ENCODE results near the gene GPAT3. TPM values are rescaled to one million over a fixed set of nuclear protein-coding genes. Genes with fewer than 3 reads are reported as not detected.

GPAT3 gene
- total and polyA plus RNA-seq, 7 donors = 4.6 to 23.1 (median 13.0) TPM

DNA sequence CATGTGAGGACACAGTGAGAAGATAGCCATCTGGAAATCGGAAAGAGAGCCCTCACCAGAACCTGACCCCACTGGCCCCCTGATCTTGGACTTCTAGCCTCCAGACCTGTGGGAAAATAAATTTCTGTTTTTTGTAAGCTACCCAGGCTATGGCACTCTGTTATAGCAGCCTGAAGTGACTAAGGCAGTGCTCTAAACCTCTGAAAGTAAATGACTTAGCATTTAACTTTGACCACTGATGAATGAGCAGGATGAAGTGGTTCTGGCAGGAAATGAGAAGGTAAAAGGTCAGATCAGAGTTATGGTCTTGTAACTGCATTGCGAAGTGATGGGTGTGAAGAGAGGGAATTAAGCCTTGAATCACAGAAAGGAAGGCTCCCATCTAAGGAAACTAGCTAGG, 17.0 kb downstream of the GPAT3 start:
- Histone ChIP-seq H3K4me3 (no peak overlapping the region), H3K27ac (no peak overlapping the region), H3K36me3 (no peaks in the 10 kb centered on the region), H3K27me3 (no peaks in the 10 kb centered on the region), H3K4me1 (peaks cover 0 to 11% (median 9%) of the 10 kb centered on the region in 4 donors), H3K9me3 (no peaks in the 10 kb centered on the region)
- TF ChIP-seq POLR2A (IDR thresholded peaks at IDR 0.05) (no peak), POLR2AphosphoS5 (IDR thresholded peaks at IDR 0.05) (no peak), EP300 (IDR thresholded peaks at IDR 0.05) (no peak)
- TF ChIP-seq, protein P1, sequence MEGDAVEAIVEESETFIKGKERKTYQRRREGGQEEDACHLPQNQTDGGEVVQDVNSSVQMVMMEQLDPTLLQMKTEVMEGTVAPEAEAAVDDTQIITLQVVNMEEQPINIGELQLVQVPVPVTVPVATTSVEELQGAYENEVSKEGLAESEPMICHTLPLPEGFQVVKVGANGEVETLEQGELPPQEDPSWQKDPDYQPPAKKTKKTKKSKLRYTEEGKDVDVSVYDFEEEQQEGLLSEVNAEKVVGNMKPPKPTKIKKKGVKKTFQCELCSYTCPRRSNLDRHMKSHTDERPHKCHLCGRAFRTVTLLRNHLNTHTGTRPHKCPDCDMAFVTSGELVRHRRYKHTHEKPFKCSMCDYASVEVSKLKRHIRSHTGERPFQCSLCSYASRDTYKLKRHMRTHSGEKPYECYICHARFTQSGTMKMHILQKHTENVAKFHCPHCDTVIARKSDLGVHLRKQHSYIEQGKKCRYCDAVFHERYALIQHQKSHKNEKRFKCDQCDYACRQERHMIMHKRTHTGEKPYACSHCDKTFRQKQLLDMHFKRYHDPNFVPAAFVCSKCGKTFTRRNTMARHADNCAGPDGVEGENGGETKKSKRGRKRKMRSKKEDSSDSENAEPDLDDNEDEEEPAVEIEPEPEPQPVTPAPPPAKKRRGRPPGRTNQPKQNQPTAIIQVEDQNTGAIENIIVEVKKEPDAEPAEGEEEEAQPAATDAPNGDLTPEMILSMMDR (IDR thresholded peaks at IDR 0.05) = no peak
- intact Hi-C loops (cut with DNase I) = no loop called here
- WGBS, 2 donors = 41 to 52% methylated on average over 2 of the region's 2 CpGs
- no peak for DNase-seq

DNA sequence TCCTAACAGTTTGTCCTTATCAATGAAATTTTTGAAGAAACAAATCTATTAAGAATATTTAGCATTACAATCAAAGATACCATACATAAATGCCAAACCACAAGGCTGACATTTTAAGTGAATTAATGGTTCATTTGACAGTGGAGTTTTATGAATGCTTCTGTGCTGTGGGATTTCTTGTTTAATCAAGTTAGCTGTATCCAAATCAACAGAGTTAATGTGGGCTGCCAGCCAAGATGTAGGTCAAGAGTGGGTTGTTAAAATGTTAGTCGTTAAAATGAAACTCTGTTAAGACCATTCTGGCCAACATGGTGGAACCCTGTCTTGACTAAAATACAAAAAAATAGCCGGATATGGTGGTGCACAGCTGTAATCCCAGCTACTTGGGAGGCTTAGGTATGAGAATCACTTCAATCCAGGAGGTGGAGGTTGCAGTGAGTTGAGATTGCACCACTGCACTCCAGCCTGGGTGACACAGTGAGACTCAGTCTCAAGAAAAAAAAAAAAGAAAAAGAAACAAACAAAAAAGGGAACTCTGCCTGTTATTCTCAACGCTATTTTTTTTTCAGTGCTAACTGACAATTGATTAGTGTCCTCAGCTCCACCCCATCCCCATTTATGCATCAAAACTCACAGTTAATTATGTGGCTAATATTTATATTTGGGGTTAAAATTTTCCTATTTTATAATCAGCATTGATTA, 20.2 kb downstream of the GPAT3 start:
- Histone ChIP-seq H3K27me3 (no peaks in the 10 kb centered on the region), H3K9me3 (no peaks in the 10 kb centered on the region), H3K4me1 (peaks cover 0 to 18% (median 9%) of the 10 kb centered on the region in 4 donors), H3K36me3 (no peaks in the 10 kb centered on the region), H3K4me3 (no peak overlapping the region), H3K27ac (no peak overlapping the region)
- TF ChIP-seq POLR2AphosphoS5 (IDR thresholded peaks at IDR 0.05) = no peak
- no peak for TF ChIP-seq POLR2A (IDR thresholded peaks at IDR 0.05)
- no peak for TF ChIP-seq EP300 (IDR thresholded peaks at IDR 0.05)
- TF ChIP-seq, protein P1 (IDR thresholded peaks at IDR 0.05) = no peak
- DNase-seq = no peak
- 43 to 61% methylated on average over 3 of the region's 3 CpGs for WGBS, 2 donors
- intact Hi-C loops (cut with DNase I) = no loop called here

DNA sequence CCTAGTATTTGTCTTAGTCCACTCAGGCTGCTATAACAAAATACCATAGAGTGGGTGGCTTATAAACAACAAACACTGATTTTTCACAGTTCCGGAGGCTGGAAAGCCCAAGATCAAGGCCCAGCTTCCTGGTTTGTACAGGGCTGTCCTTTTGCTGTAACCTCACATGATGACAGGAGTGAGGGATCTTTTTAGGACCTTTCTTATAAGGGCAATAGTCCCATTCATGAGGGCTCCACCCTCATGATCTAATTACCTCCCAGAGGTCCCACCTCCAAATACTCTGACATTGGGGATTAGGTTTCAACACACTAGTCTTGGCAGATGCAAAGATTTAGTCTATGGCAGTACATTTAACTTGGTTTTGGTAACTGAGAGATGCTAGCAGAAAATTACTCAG, 20.9 kb downstream of the GPAT3 start:
- Histone ChIP-seq H3K36me3 (no peaks in the 10 kb centered on the region), H3K4me1 (peaks cover 0 to 23% (median 9%) of the 10 kb centered on the region in 4 donors), H3K27me3 (no peaks in the 10 kb centered on the region), H3K4me3 (no peak overlapping the region), H3K9me3 (no peaks in the 10 kb centered on the region), H3K27ac (no peak overlapping the region)
- intact Hi-C loops (cut with DNase I) = no loop called here
- no peak for DNase-seq
- TF ChIP-seq, protein P1 (IDR thresholded peaks at IDR 0.05) = no peak
- TF ChIP-seq POLR2AphosphoS5 (IDR thresholded peaks at IDR 0.05) (no peak), POLR2A (IDR thresholded peaks at IDR 0.05) (no peak), EP300 (IDR thresholded peaks at IDR 0.05) (no peak)
- 86 to 89% methylated on average over 1 of the region's 1 CpG for WGBS, 2 donors

DNA sequence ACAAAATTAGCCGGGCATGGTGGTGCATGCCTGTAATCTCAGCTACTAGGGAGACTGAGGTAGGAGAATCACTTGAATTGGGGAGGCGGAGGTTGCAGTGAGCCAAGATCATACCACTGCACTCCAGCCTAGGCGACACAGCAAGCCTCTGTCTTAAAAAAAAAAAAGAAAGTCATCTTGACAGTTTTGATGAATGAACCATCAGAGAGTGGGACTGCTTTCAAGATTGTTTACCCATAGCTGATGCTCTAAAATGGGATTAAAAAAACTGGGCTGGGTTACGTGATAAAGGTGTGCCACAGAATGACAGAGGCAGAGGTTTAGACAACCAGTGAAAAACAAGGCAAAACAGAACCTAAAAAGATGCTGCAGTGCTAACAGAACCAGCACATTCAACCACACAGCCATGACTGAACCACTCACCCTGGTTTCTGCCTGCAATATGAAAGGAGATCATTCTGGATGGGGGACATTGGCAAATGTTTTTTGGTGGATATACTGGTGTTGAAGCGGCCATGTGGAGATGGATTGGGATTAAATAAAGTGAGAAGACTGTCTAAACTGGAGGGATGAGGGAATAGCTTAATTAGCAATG, 22.2 kb downstream of the GPAT3 start:
- WGBS, 2 donors = 94 to 96% methylated on average over 5 of the region's 5 CpGs
- intact Hi-C loops (cut with DNase I) = no loop called here
- no peaks in the 10 kb centered on the region for H3K27me3 ChIP-seq
- no peaks in the 10 kb centered on the region for H3K36me3 ChIP-seq
- H3K4me1 ChIP-seq = peaks cover 0 to 23% (median 9%) of the 10 kb centered on the region in 4 donors
- H3K9me3 ChIP-seq = no peaks in the 10 kb centered on the region
- DNase-seq = no peak
- no peak for TF ChIP-seq POLR2A (IDR thresholded peaks at IDR 0.05)
- TF ChIP-seq EP300 (IDR thresholded peaks at IDR 0.05) = no peak
- TF ChIP-seq, protein P1 (IDR thresholded peaks at IDR 0.05) = no peak
- no peak for TF ChIP-seq POLR2AphosphoS5 (IDR thresholded peaks at IDR 0.05)
- H3K4me3 ChIP-seq = no peak overlapping the region
- peak overlapping the region in 2 of 4 donors; percentile 19 to 28 for H3K27ac ChIP-seq
